ENCODE results near the gene NRL. TPM values are rescaled to one million over a fixed set of nuclear protein-coding genes. Genes with fewer than 3 reads are reported as not detected.

Gene NRL
- total RNA-seq, 4 donors from 2014 or later, result 1.1 to 2.9 (median 1.6) TPM; not detected in 1

DNA sequence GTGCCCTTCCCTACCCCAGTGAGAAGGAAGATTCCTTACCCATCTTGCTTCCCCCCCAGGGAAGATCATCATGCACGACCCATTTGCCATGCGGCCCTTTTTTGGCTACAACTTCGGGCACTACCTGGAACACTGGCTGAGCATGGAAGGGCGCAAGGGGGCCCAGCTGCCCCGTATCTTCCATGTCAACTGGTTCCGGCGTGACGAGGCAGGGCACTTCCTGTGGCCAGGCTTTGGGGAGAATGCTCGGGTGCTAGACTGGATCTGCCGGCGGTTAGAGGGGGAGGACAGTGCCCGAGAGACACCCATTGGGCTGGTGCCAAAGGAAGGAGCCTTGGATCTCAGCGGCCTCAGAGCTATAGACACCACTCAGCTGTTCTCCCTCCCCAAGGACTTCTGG, 11.3 kb downstream of the NRL start:
- H3K4me1 ChIP-seq, result peaks cover 0 to 2% (median 0%) of the 10 kb centered on the region in 4 donors
- no peak overlapping the region for H3K4me3 ChIP-seq
- peaks cover 0 to 9% (median 0%) of the 10 kb centered on the region in 4 donors for H3K36me3 ChIP-seq
- 95% methylated on average over 12 of the region's 13 CpGs; no CpG with 5 or more reads in 1 of the 2 donors for WGBS, 2 donors (ENCODE audit: low coverage in 1 of 2)
- TF ChIP-seq POLR2AphosphoS5 (IDR thresholded peaks at IDR 0.05), result no peak
- TF ChIP-seq POLR2A (IDR thresholded peaks at IDR 0.05), result no peak
- TF ChIP-seq, protein P1, sequence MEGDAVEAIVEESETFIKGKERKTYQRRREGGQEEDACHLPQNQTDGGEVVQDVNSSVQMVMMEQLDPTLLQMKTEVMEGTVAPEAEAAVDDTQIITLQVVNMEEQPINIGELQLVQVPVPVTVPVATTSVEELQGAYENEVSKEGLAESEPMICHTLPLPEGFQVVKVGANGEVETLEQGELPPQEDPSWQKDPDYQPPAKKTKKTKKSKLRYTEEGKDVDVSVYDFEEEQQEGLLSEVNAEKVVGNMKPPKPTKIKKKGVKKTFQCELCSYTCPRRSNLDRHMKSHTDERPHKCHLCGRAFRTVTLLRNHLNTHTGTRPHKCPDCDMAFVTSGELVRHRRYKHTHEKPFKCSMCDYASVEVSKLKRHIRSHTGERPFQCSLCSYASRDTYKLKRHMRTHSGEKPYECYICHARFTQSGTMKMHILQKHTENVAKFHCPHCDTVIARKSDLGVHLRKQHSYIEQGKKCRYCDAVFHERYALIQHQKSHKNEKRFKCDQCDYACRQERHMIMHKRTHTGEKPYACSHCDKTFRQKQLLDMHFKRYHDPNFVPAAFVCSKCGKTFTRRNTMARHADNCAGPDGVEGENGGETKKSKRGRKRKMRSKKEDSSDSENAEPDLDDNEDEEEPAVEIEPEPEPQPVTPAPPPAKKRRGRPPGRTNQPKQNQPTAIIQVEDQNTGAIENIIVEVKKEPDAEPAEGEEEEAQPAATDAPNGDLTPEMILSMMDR (IDR thresholded peaks at IDR 0.05), result no peak
- no peak for TF ChIP-seq EP300 (IDR thresholded peaks at IDR 0.05; ENCODE audit: low read depth)
- no peak overlapping the region for H3K27ac ChIP-seq
- DNase-seq, result no peak
- in situ Hi-C loops (cut with MboI; ENCODE audit: low pct_ligation_motif_present in 1 of 4, low pct_unique_long_range_greater_than_20kb in 1 of 4, low sequenced_read_pairs in 3 of 4) (no loop called here), intact Hi-C loops (cut with DNase I; ENCODE audit: low total_unique reads) (loop anchor here (10.0 kb wide), 1 partner anchor 51 kb away; no protein-coding TSS in a partner anchor)
- no peaks in the 10 kb centered on the region for H3K27me3 ChIP-seq
- no peaks in the 10 kb centered on the region for H3K9me3 ChIP-seq

DNA sequence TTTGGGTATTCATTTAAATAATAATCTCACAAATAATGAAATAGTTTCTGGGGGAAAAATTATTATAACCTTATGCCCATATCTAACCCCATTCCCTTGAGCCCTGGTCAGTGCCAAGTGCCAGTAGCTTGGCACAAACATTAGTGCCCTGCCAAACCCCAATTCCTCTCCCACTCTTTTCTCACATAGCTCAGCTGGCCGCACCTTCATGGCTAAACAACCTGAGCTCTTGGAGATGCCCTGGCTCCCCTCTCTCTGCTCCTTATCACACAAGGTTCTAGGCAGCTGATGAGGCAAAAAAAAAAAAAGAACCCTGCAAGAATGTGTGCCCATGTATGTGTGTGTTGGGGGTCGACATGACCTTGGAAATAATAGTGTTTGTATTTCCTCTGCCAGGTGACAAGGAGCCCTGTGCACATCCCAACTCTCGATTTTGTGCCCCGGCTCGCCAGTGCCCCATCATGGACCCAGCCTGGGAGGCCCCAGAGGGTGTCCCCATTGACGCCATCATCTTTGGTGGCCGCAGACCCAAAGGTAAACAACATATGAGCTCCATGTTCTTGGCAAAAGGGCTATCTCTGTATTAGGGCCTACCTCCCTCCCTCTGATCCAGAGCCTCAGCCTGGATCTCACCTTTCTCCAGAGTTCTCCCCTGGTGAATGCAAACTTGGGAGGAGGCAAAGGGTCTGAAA, 12.2 kb downstream of the NRL start:
- in situ Hi-C loops (cut with MboI; ENCODE audit: low pct_ligation_motif_present in 1 of 4, low pct_unique_long_range_greater_than_20kb in 1 of 4, low sequenced_read_pairs in 3 of 4) (no loop called here), intact Hi-C loops (cut with DNase I; ENCODE audit: low total_unique reads) (loop anchor here (10.0 kb wide), 1 partner anchor 52 kb away; no protein-coding TSS in a partner anchor)
- Histone ChIP-seq H3K9me3 (no peaks in the 10 kb centered on the region), H3K27me3 (no peaks in the 10 kb centered on the region), H3K4me3 (no peak overlapping the region), H3K27ac (no peak overlapping the region), H3K36me3 (peaks cover 0 to 9% (median 0%) of the 10 kb centered on the region in 4 donors), H3K4me1 (no peaks in the 10 kb centered on the region)
- DNase-seq, result no peak
- TF ChIP-seq POLR2A (IDR thresholded peaks at IDR 0.05), result no peak
- 64 to 95% methylated on average over 2 to 7 of the region's 7 CpGs for WGBS, 2 donors (ENCODE audit: low coverage in 1 of 2)

DNA sequence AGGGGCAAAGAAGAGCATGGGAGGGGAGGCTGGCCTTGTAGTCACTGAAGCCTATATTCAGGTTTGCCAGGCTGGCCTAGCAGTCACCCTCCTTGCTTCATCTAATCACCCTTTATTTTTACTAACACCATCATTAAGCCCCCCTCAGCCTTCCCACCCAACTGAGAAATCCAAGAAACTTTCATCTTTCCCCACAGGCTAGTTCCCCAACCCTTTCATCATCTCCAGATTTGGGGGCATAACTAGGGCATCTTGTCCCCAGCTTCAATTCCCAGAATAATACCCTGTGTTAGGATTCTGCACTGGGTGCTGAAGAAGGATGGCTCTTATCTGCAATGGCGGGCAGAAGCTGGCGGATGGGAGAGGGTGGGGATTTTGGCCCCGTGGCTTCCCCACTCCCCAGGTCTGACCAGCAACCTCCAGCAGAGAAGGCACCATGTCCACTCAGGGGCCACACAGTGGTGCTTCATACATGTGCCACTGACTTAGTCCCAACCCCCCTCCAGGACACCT, 13.7 kb downstream of the NRL start:
- Histone ChIP-seq H3K36me3 (peaks cover 0 to 9% (median 0%) of the 10 kb centered on the region in 4 donors), H3K27me3 (no peaks in the 10 kb centered on the region), H3K9me3 (no peaks in the 10 kb centered on the region), H3K4me3 (no peak overlapping the region), H3K4me1 (no peaks in the 10 kb centered on the region), H3K27ac (no peak overlapping the region)
- in situ Hi-C loops (cut with MboI; ENCODE audit: low pct_ligation_motif_present in 1 of 4, low pct_unique_long_range_greater_than_20kb in 1 of 4, low sequenced_read_pairs in 3 of 4) (no loop called here), intact Hi-C loops (cut with DNase I; ENCODE audit: low total_unique reads) (loop anchor here (10.0 kb wide), 1 partner anchor 54 kb away; no protein-coding TSS in a partner anchor)
- DNase-seq, result no peak
- TF ChIP-seq POLR2A (IDR thresholded peaks at IDR 0.05) (no peak), EP300 (IDR thresholded peaks at IDR 0.05; ENCODE audit: low read depth) (no peak), POLR2AphosphoS5 (IDR thresholded peaks at IDR 0.05) (no peak)
- TF ChIP-seq, protein P1 (IDR thresholded peaks at IDR 0.05), result no peak
- WGBS, 2 donors (ENCODE audit: low coverage in 1 of 2), result 93% methylated on average over 3 of the region's 3 CpGs; no CpG with 5 or more reads in 1 of the 2 donors

DNA sequence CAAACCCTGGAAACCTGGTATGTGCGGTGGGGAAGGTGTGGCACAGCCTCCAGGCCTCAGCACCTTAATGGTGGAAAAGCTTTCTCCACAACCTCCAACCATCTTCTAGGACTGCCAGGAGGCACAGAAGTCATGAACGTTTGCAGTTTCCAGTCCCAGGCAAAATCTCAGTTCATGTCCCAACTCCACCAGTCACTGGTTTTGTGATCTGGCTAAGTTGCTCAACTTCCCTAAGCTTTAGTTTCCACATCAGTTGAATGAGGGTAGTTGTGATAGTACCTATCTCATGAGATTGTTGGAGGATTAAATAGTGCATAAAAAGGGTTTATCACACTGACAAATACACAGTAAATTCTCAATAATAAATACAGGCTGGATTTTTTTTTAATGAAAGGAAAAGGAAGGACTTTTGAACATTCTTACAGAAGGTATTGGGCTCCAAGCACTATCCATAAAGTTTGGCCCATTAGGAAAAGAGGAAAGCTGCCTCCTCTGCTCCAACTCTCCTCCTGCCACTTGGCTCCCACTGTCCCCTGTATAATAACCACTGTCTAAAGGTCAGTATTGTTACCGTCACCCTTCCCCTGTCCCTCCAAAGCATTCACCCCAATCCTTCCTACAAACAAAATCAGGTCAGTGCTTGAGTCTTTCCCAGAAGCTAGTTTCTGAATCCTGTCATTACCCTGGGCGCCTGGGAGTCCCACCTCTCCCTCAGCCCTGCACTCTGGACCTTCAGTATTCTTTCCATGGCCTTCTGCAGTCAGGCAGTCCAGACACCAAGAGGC, 14.4 kb downstream of the NRL start:
- in situ Hi-C loops (cut with MboI; ENCODE audit: low pct_ligation_motif_present in 1 of 4, low pct_unique_long_range_greater_than_20kb in 1 of 4, low sequenced_read_pairs in 3 of 4), result no loop called here
- TF ChIP-seq, protein P1 (IDR thresholded peaks at IDR 0.05), result no peak
- no peak for TF ChIP-seq POLR2A (IDR thresholded peaks at IDR 0.05)
- no peak for TF ChIP-seq EP300 (IDR thresholded peaks at IDR 0.05; ENCODE audit: low read depth)
- no peak for TF ChIP-seq POLR2AphosphoS5 (IDR thresholded peaks at IDR 0.05)
- no peaks in the 10 kb centered on the region for H3K9me3 ChIP-seq
- peaks cover 0 to 6% (median under 1%) of the 10 kb centered on the region in 4 donors for H3K4me1 ChIP-seq
- intact Hi-C loops (cut with DNase I; ENCODE audit: low total_unique reads), result loop anchor here (10.0 kb wide), 1 partner anchor 54 kb away; no protein-coding TSS in a partner anchor
- no peak overlapping the region for H3K4me3 ChIP-seq
- no peaks in the 10 kb centered on the region for H3K27me3 ChIP-seq
- no peak overlapping the region for H3K27ac ChIP-seq
- WGBS, 2 donors (ENCODE audit: low coverage in 1 of 2), result 83 to 90% methylated on average over 1 to 4 of the region's 4 CpGs
- H3K36me3 ChIP-seq, result peaks cover 0 to 9% (median 0%) of the 10 kb centered on the region in 4 donors
- no peak for DNase-seq

Data from transverse colon (tissue), 4 donors.